Liver (tissue), 9 donors: ENCODE data around the gene PLA2R1. TPM values are rescaled to one million over a fixed set of nuclear protein-coding genes. Genes with fewer than 3 reads are reported as not detected.

Experiments
- DNase-seq: peaks from one replicate; pipeline ENCODE4 v3.0.0-alpha.2; 2017; ENCODE audit warnings: low spot score
- H3K27ac ChIP-seq, 2 donors: one replicate each; pipeline ENCODE4 v1.7.0; 2013; ENCODE audit warnings: inconsistent platforms in 2 of 2, low read length in 2 of 2, control low read depth in 1 of 2, low read depth in 1 of 2, mild to moderate bottlenecking in 1 of 2
- H3K27me3 ChIP-seq, 4 donors: one replicate each; pipeline versions ENCODE4 v1.6.1 to v1.7.0; 2013; ENCODE audit warnings: low read length in 3 of 4, inconsistent platforms in 1 of 4, mild to moderate bottlenecking in 1 of 4, moderate library complexity in 1 of 4; ENCODE audit not compliant: control insufficient read depth in 4 of 4, insufficient read depth in 4 of 4
- H3K36me3 ChIP-seq, 4 donors: one replicate each; pipeline versions ENCODE4 v1.6.1 to v1.7.0; 2013; ENCODE audit warnings: low read length in 3 of 4, mild to moderate bottlenecking in 3 of 4, low read depth in 1 of 4, moderate library complexity in 1 of 4; ENCODE audit not compliant: control insufficient read depth in 4 of 4, insufficient read depth in 3 of 4
- H3K4me1 ChIP-seq, 4 donors: one replicate each; pipeline versions ENCODE4 v1.6.1 to v1.7.0; 2013; ENCODE audit warnings: low read length in 3 of 4, mild to moderate bottlenecking in 3 of 4, moderate library complexity in 1 of 4; ENCODE audit not compliant: control insufficient read depth in 4 of 4, insufficient read depth in 4 of 4
- H3K4me3 ChIP-seq, 3 donors: one replicate each; pipeline versions ENCODE4 v1.6.1 to v1.7.0; 2013; ENCODE audit warnings: low read length in 3 of 3, control low read depth in 1 of 3, low read depth in 1 of 3, mild to moderate bottlenecking in 1 of 3
- H3K9ac ChIP-seq, 2 donors: one replicate each; pipeline ENCODE4 v1.7.0; 2013; ENCODE audit warnings: low read length in 2 of 2, mild to moderate bottlenecking in 2 of 2, moderate library complexity in 2 of 2, control low read depth in 1 of 2, low read depth in 1 of 2
- H3K9me3 ChIP-seq, 4 donors: one replicate each; pipeline versions ENCODE4 v1.6.1 to v1.7.0; 2013; ENCODE audit warnings: low read length in 3 of 4; ENCODE audit not compliant: control insufficient read depth in 4 of 4
- CTCF ChIP-seq: fragments of 150-350 bp; IDR thresholded peaks from 2 replicates; pipeline ENCODE4 v1.5.1; 2017; ENCODE audit warnings: improper control_type of control experiment, low read depth, low read length; ENCODE audit not compliant: missing input control
- FOXA2 ChIP-seq: IDR thresholded peaks from 2 replicates; pipeline ENCODE4 v1.6.1; 2016; ENCODE audit warnings: antibody characterized with exemption
- GABPA ChIP-seq, 2 donors: IDR thresholded peaks in 1 of 2; conservative IDR thresholded peaks in 1 of 2; 2 replicates each; pipeline ENCODE4 v1.6.1; 2016; ENCODE audit warnings: antibody characterized with exemption in 2 of 2, mild to moderate bottlenecking in 1 of 2, moderate library complexity in 1 of 2
- HNF4A ChIP-seq, 2 donors: conservative IDR thresholded peaks; 2 replicates each; pipeline ENCODE4 v1.6.1; 2016; ENCODE audit warnings: antibody characterized with exemption in 2 of 2, mild to moderate bottlenecking in 2 of 2
- JUND ChIP-seq, 2 donors: IDR thresholded peaks; 2 replicates each; pipeline ENCODE4 v1.6.1; 2016; ENCODE audit warnings: antibody characterized with exemption in 2 of 2
- MAX ChIP-seq: IDR thresholded peaks from 2 replicates; pipeline ENCODE4 v1.6.1; 2016; ENCODE audit warnings: antibody characterized with exemption
- NR2F2 ChIP-seq: IDR thresholded peaks from 2 replicates; pipeline ENCODE4 v1.6.1; 2016; ENCODE audit warnings: antibody characterized with exemption
- RAD21 ChIP-seq, 2 donors: IDR thresholded peaks; 2 replicates each; pipeline ENCODE4 v1.6.1; 2016; ENCODE audit warnings: antibody characterized with exemption in 2 of 2, mild to moderate bottlenecking in 2 of 2
- REST ChIP-seq: IDR thresholded peaks from 2 replicates; pipeline ENCODE4 v1.6.1; 2016; ENCODE audit warnings: antibody characterized with exemption, mild to moderate bottlenecking
- RXRA ChIP-seq, 2 donors: IDR thresholded peaks; 2 replicates each; pipeline ENCODE4 v1.6.1; 2017 to 2018; ENCODE audit warnings: antibody characterized with exemption in 2 of 2, mild to moderate bottlenecking in 1 of 2
- TAF1 ChIP-seq: conservative IDR thresholded peaks from 2 replicates; pipeline ENCODE4 v1.6.1; 2016; ENCODE audit warnings: antibody characterized with exemption, mild to moderate bottlenecking
- WGBS: extraction: QIAGEN DNeasy Blood & Tissue Kit; methylation state at CpG from one replicate; pipeline ENCODE4 v1.1.7; 2013; 5-methylcytosine and 5-hydroxymethylcytosine counted together
- polyA plus RNA-seq, 2 donors: library from polyadenylated mRNA; stranded (reverse) in 1 of 2; unstranded in 1 of 2; fragments of 200-250 nt in 1 of 2; fragments of >200 nt in 1 of 2; fragmentation: Nextera tagmentation in 1 of 2; extraction: Ambion mirVana in 1 of 2; gene quantifications; one replicate each; pipeline versions ENCODE4 v1.2.1 to v1.2.3, GENCODE V29; 2013 to 2015
- total RNA-seq, 2 donors: library from RNA; depleted of rRNA; stranded (reverse); fragments of >200 nt; gene quantifications; one replicate each; pipeline ENCODE4 v1.2.3, GENCODE V29; 2014
- donor health status: healthy.
- donor health status: healthy.
- donor health status: healthy.
- donor health status: healthy.
- donor health status: healthy.

PLA2R1 gene
- total and polyA plus RNA-seq, 4 donors: 0.61 to 2.3 (median 0.66) TPM

GRCh38 chr2:159942146-159942545, 120.3 kb downstream of the PLA2R1 start:
- TF ChIP-seq NR2F2: peak; percentile 83
- TF ChIP-seq GABPA (IDR thresholded peaks at IDR 0.05 in 1 of 2, conservative IDR thresholded peaks at IDR 0.05 in 1 of 2): no peak
- TF ChIP-seq FOXA2: no peak
- H3K4me1 ChIP-seq: no peaks in the 10 kb centered on the region
- no peak for DNase-seq
- H3K27me3 ChIP-seq: no peaks in the 10 kb centered on the region
- no peak overlapping the region for H3K27ac ChIP-seq
- H3K4me3 ChIP-seq: no peak overlapping the region
- no peak overlapping the region for H3K9ac ChIP-seq
- no peaks in the 10 kb centered on the region for H3K9me3 ChIP-seq
- H3K36me3 ChIP-seq: no peaks in the 10 kb centered on the region
- 46% methylated on average over 1 of the region's 1 CpG for WGBS

- WGBS: 79% methylated on average over 5 of the region's 5 CpGs
- TF ChIP-seq JUND (IDR thresholded peaks at IDR 0.05) (no peak), GABPA (IDR thresholded peaks at IDR 0.05 in 1 of 2, conservative IDR thresholded peaks at IDR 0.05 in 1 of 2) (no peak), REST (no peak), NR2F2 (no peak), TAF1 (no peak), HNF4A (conservative IDR thresholded peaks at IDR 0.05) (no peak), RXRA (IDR thresholded peaks at IDR 0.05) (no peak)
- no peaks in the 10 kb centered on the region for H3K4me1 ChIP-seq
Measured at GRCh38 chr2:159941729-159942128, 120.7 kb downstream of the PLA2R1 start.

GRCh38 chr2:159939946-159940345, 122.5 kb downstream of the PLA2R1 start:
- Histone ChIP-seq H3K4me3 (no peak overlapping the region), H3K27ac (no peak overlapping the region), H3K27me3 (no peaks in the 10 kb centered on the region), H3K4me1 (no peaks in the 10 kb centered on the region), H3K36me3 (no peaks in the 10 kb centered on the region), H3K9ac (no peak overlapping the region), H3K9me3 (no peaks in the 10 kb centered on the region)
- DNase-seq: no peak
- TF ChIP-seq MAX (no peak), RAD21 (IDR thresholded peaks at IDR 0.05) (peak; percentile 51 to 55), CTCF (peak; percentile 15), NR2F2 (no peak)

More at GRCh38 chr2:159941729-159942128, 120.7 kb downstream of the PLA2R1 start:
- no peaks in the 10 kb centered on the region for H3K36me3 ChIP-seq
- H3K9me3 ChIP-seq: no peaks in the 10 kb centered on the region
- H3K9ac ChIP-seq: no peak overlapping the region
- H3K4me3 ChIP-seq: no peak overlapping the region
- H3K27ac ChIP-seq: no peak overlapping the region
- no peak for DNase-seq
- H3K27me3 ChIP-seq: no peaks in the 10 kb centered on the region
